ENCODE results near the gene SERPINI1.

- no peak for TF ChIP-seq ARNTL (CRISPR knock-in tag; IDR thresholded peaks at IDR 0.05; ENCODE audit: borderline replicate concordance, low read depth)
- TF ChIP-seq ZFP30 (CRISPR knock-in tag; IDR thresholded peaks at IDR 0.05) = no peak
- no peak for TF ChIP-seq BACH2 (CRISPR knock-in tag; IDR thresholded peaks at IDR 0.05; ENCODE audit: borderline replicate concordance)
- TF ChIP-seq PPARA (CRISPR knock-in tag; IDR thresholded peaks at IDR 0.05; ENCODE audit: borderline replicate concordance) = no peak
- no peak for TF ChIP-seq RARB (CRISPR knock-in tag; IDR thresholded peaks at IDR 0.05)
- TF ChIP-seq ZNF8 (CRISPR knock-in tag; IDR thresholded peaks at IDR 0.05) = no peak
- TF ChIP-seq ZFP3 (CRISPR knock-in tag; IDR thresholded peaks at IDR 0.05) = no peak
- no peak for TF ChIP-seq TSHZ2 (CRISPR knock-in tag; IDR thresholded peaks at IDR 0.05)
- TF ChIP-seq TOX (CRISPR knock-in tag; IDR thresholded peaks at IDR 0.05; ENCODE audit: borderline replicate concordance) = no peak
- TF ChIP-seq ZC3H10 (CRISPR knock-in tag; IDR thresholded peaks at IDR 0.05) = no peak
- TF ChIP-seq PATZ1 (CRISPR knock-in tag; IDR thresholded peaks at IDR 0.05; ENCODE audit: borderline replicate concordance) = no peak
These were observed 24.1 kb upstream of the SERPINI1 start for GRCh38 chr3:167711439-167711838.

Data from SK-N-SH treated with all-trans-retinoic acid at 6 μM for 48 hours (cell line).